Parathyroid adenoma (tissue), 2 donors: ENCODE results near the gene TBC1D2.

ENCODE experiments used
- H2AFZ ChIP-seq: fragments of 300-600 bp; sonication (generic); one replicate; pipeline ENCODE4 v1.7.0; 2017; ENCODE audit warnings: antibody characterized with exemption, mild to moderate bottlenecking
- H3K27ac ChIP-seq: fragments of 300-600 bp; sonication (generic); one replicate; pipeline ENCODE4 v1.7.0; 2017
- H3K27me3 ChIP-seq: fragments of 300-600 bp; sonication (generic); one replicate; pipeline ENCODE4 v1.7.0; 2017; ENCODE audit warnings: low read length; ENCODE audit not compliant: control insufficient read depth, insufficient read depth
- H3K36me3 ChIP-seq: fragments of 300-600 bp; sonication (generic); one replicate; pipeline ENCODE4 v1.7.0; 2017; ENCODE audit warnings: low read length; ENCODE audit not compliant: control insufficient read depth, insufficient read depth
- H3K4me1 ChIP-seq: fragments of 300-600 bp; sonication (generic); one replicate; pipeline ENCODE4 v1.7.0; 2017; ENCODE audit warnings: control low read depth
- H3K4me2 ChIP-seq: fragments of 300-600 bp; sonication (generic); one replicate; pipeline ENCODE4 v1.7.0; 2017; ENCODE audit warnings: low read length
- H3K4me3 ChIP-seq: fragments of 300-600 bp; sonication (generic); one replicate; pipeline ENCODE4 v1.7.0; 2017; ENCODE audit warnings: low read depth, low read length
- H3K79me2 ChIP-seq: fragments of 300-600 bp; sonication (generic); one replicate; pipeline ENCODE4 v1.7.0; 2017; ENCODE audit warnings: control low read depth
- H3K9ac ChIP-seq: fragments of 300-600 bp; sonication (generic); one replicate; pipeline ENCODE4 v1.7.0; 2017; ENCODE audit warnings: mild to moderate bottlenecking
- H3K9me3 ChIP-seq: fragments of 300-600 bp; sonication (generic); one replicate; pipeline ENCODE4 v1.7.0; 2017; ENCODE audit warnings: low read length; ENCODE audit not compliant: control insufficient read depth
- TF ChIP-seq, protein P1 (sequence below): fragments of 300-600 bp; sonication (generic); IDR thresholded peaks from one replicate; pipeline ENCODE4 v1.7.0; 2017; ENCODE audit warnings: antibody characterized with exemption, mild to moderate bottlenecking
- donor health status: primary hyperparathyroidism.

The TBC1D2 gene, protein sequence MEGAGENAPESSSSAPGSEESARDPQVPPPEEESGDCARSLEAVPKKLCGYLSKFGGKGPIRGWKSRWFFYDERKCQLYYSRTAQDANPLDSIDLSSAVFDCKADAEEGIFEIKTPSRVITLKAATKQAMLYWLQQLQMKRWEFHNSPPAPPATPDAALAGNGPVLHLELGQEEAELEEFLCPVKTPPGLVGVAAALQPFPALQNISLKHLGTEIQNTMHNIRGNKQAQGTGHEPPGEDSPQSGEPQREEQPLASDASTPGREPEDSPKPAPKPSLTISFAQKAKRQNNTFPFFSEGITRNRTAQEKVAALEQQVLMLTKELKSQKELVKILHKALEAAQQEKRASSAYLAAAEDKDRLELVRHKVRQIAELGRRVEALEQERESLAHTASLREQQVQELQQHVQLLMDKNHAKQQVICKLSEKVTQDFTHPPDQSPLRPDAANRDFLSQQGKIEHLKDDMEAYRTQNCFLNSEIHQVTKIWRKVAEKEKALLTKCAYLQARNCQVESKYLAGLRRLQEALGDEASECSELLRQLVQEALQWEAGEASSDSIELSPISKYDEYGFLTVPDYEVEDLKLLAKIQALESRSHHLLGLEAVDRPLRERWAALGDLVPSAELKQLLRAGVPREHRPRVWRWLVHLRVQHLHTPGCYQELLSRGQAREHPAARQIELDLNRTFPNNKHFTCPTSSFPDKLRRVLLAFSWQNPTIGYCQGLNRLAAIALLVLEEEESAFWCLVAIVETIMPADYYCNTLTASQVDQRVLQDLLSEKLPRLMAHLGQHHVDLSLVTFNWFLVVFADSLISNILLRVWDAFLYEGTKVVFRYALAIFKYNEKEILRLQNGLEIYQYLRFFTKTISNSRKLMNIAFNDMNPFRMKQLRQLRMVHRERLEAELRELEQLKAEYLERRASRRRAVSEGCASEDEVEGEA

DNA sequence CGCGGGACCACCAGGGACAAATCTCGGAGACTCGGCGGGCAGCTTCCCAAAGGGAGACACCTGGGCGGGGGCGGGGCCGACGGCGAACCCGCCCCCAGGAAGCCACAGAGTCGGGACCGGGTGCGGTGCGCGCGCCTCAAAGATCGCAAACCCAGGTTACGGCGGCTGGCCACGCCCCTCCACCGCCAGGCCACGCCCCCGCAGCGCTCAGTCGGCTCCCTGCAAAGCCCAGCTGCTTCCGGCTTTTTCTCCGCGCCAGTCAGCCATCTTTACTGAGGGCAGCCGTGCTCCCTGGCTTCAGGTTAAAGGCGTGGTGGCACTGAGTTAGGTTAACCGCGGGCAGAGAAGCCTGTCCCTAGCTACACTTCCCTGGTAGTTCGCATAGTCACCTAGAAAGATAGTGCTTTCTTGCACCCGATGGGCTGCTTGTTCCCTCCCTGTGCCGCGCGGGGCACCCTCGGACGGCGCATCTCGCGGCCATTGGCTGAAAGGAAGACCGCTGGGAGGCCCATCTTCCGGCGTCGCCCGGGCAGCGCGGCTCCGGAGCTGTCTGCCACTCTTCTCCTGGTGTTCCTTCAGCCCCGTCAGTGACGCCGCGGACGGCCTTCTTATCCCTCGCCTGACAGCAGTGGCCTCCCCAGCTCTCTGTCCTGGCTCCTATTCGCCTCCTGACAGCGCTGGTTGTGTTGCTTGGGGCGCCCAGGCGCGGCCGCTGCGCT, at the start of gene TBC1D2:
Gene TBC1D2 (minus strand): TSS at position 72 of the 719 bp plus-strand sequence. CDS start 108 bp downstream, outside the sequence.
- H3K27ac ChIP-seq, result peak within 1 kb of the TSS; percentile 86
- H2AFZ ChIP-seq, result peak within 1 kb of the TSS; percentile 96
- H3K9ac ChIP-seq, result no peak within 1 kb of the TSS
- TF ChIP-seq, protein P1, sequence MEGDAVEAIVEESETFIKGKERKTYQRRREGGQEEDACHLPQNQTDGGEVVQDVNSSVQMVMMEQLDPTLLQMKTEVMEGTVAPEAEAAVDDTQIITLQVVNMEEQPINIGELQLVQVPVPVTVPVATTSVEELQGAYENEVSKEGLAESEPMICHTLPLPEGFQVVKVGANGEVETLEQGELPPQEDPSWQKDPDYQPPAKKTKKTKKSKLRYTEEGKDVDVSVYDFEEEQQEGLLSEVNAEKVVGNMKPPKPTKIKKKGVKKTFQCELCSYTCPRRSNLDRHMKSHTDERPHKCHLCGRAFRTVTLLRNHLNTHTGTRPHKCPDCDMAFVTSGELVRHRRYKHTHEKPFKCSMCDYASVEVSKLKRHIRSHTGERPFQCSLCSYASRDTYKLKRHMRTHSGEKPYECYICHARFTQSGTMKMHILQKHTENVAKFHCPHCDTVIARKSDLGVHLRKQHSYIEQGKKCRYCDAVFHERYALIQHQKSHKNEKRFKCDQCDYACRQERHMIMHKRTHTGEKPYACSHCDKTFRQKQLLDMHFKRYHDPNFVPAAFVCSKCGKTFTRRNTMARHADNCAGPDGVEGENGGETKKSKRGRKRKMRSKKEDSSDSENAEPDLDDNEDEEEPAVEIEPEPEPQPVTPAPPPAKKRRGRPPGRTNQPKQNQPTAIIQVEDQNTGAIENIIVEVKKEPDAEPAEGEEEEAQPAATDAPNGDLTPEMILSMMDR, result peak; percentile 19
- no peaks in the 10 kb centered on the region for H3K4me1 ChIP-seq
- no peaks in the 10 kb centered on the region for H3K9me3 ChIP-seq
- peak within 1 kb of the TSS; percentile 90 for H3K4me3 ChIP-seq
- no peaks in the 10 kb centered on the region for H3K36me3 ChIP-seq
- no peaks in the 10 kb centered on the region for H3K79me2 ChIP-seq
- H3K27me3 ChIP-seq, result no peaks in the 10 kb centered on the region
- peak within 1 kb of the TSS; percentile 95 for H3K4me2 ChIP-seq

- H3K4me3 ChIP-seq, result no peak overlapping the region
- no peak overlapping the region for H2AFZ ChIP-seq
- no peaks in the 10 kb centered on the region for H3K27me3 ChIP-seq
- no peaks in the 10 kb centered on the region for H3K36me3 ChIP-seq
- H3K9me3 ChIP-seq, result no peaks in the 10 kb centered on the region
- no peaks in the 10 kb centered on the region for H3K4me1 ChIP-seq
- no peaks in the 10 kb centered on the region for H3K79me2 ChIP-seq
- no peak overlapping the region for H3K9ac ChIP-seq
- TF ChIP-seq, protein P1, result no peak
- no peak overlapping the region for H3K27ac ChIP-seq
- H3K4me2 ChIP-seq, result no peak overlapping the region
Measured at GRCh38 chr9:98304381-98304780, 48.9 kb upstream of the TBC1D2 start.

- Histone ChIP-seq H3K36me3 (no peaks in the 10 kb centered on the region), H3K4me1 (no peaks in the 10 kb centered on the region), H3K9ac (no peak overlapping the region), H3K4me2 (no peak overlapping the region), H3K4me3 (no peak overlapping the region), H2AFZ (no peak overlapping the region), H3K79me2 (no peaks in the 10 kb centered on the region), H3K27ac (no peak overlapping the region), H3K9me3 (no peaks in the 10 kb centered on the region), H3K27me3 (no peaks in the 10 kb centered on the region)
- TF ChIP-seq, protein P1, result no peak
Measured at GRCh38 chr9:98303633-98304125, 48.2 kb upstream of the TBC1D2 start.

- Histone ChIP-seq H3K9me3 (no peaks in the 10 kb centered on the region), H3K4me1 (no peaks in the 10 kb centered on the region), H3K79me2 (no peaks in the 10 kb centered on the region), H3K36me3 (no peaks in the 10 kb centered on the region), H3K27me3 (no peaks in the 10 kb centered on the region), H3K4me2 (no peak overlapping the region), H3K9ac (no peak overlapping the region), H2AFZ (no peak overlapping the region), H3K4me3 (no peak overlapping the region), H3K27ac (no peak overlapping the region)
- TF ChIP-seq, protein P1, result no peak
Measured at GRCh38 chr9:98302938-98303632, 47.6 kb upstream of the TBC1D2 start.
